Mesendoderm (in vitro differentiated cells): ENCODE results near the gene NMNAT3.

Experiments
- DNase-seq: peaks from one replicate; pipeline ENCODE4 v3.0.0; 2013
- H2AK5ac ChIP-seq: 2 replicates; pipeline ENCODE4 v1.6.1; 2013; ENCODE audit warnings: low read length, inconsistent platforms
- H2BK120ac ChIP-seq: 2 replicates; pipeline ENCODE4 v1.6.1; 2013; ENCODE audit warnings: low read depth, mild to moderate bottlenecking, low read length, moderate library complexity, mixed read lengths
- H2BK15ac ChIP-seq: replicated peaks from 2 replicates; pipeline ENCODE4 v1.6.1; 2013; ENCODE audit warnings: low read depth, mild to moderate bottlenecking, moderate library complexity
- H2BK5ac ChIP-seq: 2 replicates; pipeline ENCODE4 v1.6.1; 2013; ENCODE audit warnings: low read length, inconsistent platforms
- H3K18ac ChIP-seq: 2 replicates; pipeline ENCODE4 v1.6.1; 2013; ENCODE audit warnings: mild to moderate bottlenecking, low read length, mixed read lengths
- H3K23ac ChIP-seq: one replicate; pipeline ENCODE4 v1.6.1; 2013; ENCODE audit warnings: low read length
- H3K27ac ChIP-seq: 2 replicates; pipeline ENCODE4 v1.5.1; 2013; ENCODE audit warnings: low read depth, mild to moderate bottlenecking, inconsistent platforms, low read length, moderate library complexity
- H3K27me3 ChIP-seq: 2 replicates; pipeline ENCODE4 v1.6.1; 2013; ENCODE audit warnings: low read length, control low read depth, mild to moderate bottlenecking, inconsistent platforms; ENCODE audit not compliant: insufficient read depth, poor library complexity
- H3K36me3 ChIP-seq: 2 replicates; pipeline ENCODE4 v1.6.1; 2013; ENCODE audit warnings: low read length, inconsistent platforms; ENCODE audit not compliant: control insufficient read depth, insufficient read depth
- H3K4ac ChIP-seq: one replicate; pipeline ENCODE4 v1.6.1; 2013; ENCODE audit warnings: low read depth, mild to moderate bottlenecking, low read length, moderate library complexity
- H3K4me1 ChIP-seq: 2 replicates; pipeline ENCODE4 v1.6.1; 2013; ENCODE audit warnings: low read depth, low read length, inconsistent platforms; ENCODE audit not compliant: control insufficient read depth
- H3K4me2 ChIP-seq: 2 replicates; pipeline ENCODE4 v1.6.1; 2013; ENCODE audit warnings: low read length
- H3K4me3 ChIP-seq: 2 replicates; pipeline ENCODE4 v1.5.1; 2013; ENCODE audit warnings: mild to moderate bottlenecking, low read length
- H3K56ac ChIP-seq: one replicate; pipeline ENCODE4 v1.6.1; 2013; ENCODE audit warnings: low read length
- H3K79me1 ChIP-seq: 2 replicates; pipeline ENCODE4 v1.6.1; 2013; ENCODE audit warnings: low read length, inconsistent platforms
- H3K79me2 ChIP-seq: 2 replicates; pipeline ENCODE4 v1.6.1; 2013; ENCODE audit warnings: mild to moderate bottlenecking, low read length; ENCODE audit not compliant: control insufficient read depth, insufficient read depth
- H3K9ac ChIP-seq: 2 replicates; pipeline ENCODE4 v1.6.1; 2013; ENCODE audit warnings: low read length, inconsistent platforms
- H4K5ac ChIP-seq: one replicate; pipeline ENCODE4 v1.6.1; 2013; ENCODE audit warnings: low read length
- H4K8ac ChIP-seq: one replicate; pipeline ENCODE4 v1.6.1; 2013; ENCODE audit warnings: low read depth, mild to moderate bottlenecking, control low read depth, low read length, moderate library complexity
- WGBS: extraction: QIAGEN DNeasy Blood & Tissue Kit; methylation state at CpG from one replicate; pipeline ENCODE4 v1.1.7; 2013; ENCODE audit warnings: low lambda C conversion rate, missing lambda C conversion rate; ENCODE audit not compliant: insufficient coverage; ENCODE audit errors: extremely low coverage; 5-methylcytosine and 5-hydroxymethylcytosine counted together

Gene NMNAT3

GRCh38 chr3:139715166-139715565 is 37.4 kb upstream of the NMNAT3 start:
- Histone ChIP-seq H2AK5ac (no peak overlapping the region), H3K18ac (no peak overlapping the region), H3K4ac (no peak overlapping the region), H3K79me1 (no peaks in the 10 kb centered on the region), H3K27ac (no peak overlapping the region), H3K4me2 (no peak overlapping the region), H3K9ac (no peak overlapping the region), H4K8ac (no peak overlapping the region), H3K4me1 (no peaks in the 10 kb centered on the region), H3K27me3 (no peaks in the 10 kb centered on the region), H4K5ac (no peak overlapping the region), H3K4me3 (no peak overlapping the region), H2BK120ac (no peak overlapping the region), H3K79me2 (no peaks in the 10 kb centered on the region), H3K23ac (no peak overlapping the region), H2BK15ac (no peak overlapping the region), H3K36me3 (no peaks in the 10 kb centered on the region), H2BK5ac (no peak overlapping the region), H3K56ac (no peak overlapping the region)
- no peak for DNase-seq
- WGBS, result no CpG with 5 or more reads among the region's 2 CpGs

- Histone ChIP-seq H3K27me3 (no peaks in the 10 kb centered on the region), H3K9ac (no peak overlapping the region), H3K79me2 (no peaks in the 10 kb centered on the region), H3K4me2 (no peak overlapping the region), H3K4me1 (no peaks in the 10 kb centered on the region), H4K8ac (no peak overlapping the region), H2BK15ac (no peak overlapping the region), H4K5ac (no peak overlapping the region), H3K4ac (no peak overlapping the region), H3K18ac (no peak overlapping the region), H2AK5ac (no peak overlapping the region), H3K36me3 (no peaks in the 10 kb centered on the region), H3K79me1 (no peaks in the 10 kb centered on the region), H2BK120ac (no peak overlapping the region), H3K56ac (no peak overlapping the region), H3K27ac (no peak overlapping the region), H3K23ac (no peak overlapping the region), H2BK5ac (no peak overlapping the region), H3K4me3 (no peak overlapping the region)
- no CpG with 5 or more reads among the region's 3 CpGs for WGBS
- no peak for DNase-seq
Observed at GRCh38 chr3:139710212-139710611, 32.4 kb upstream of the NMNAT3 start.

GRCh38 chr3:139705631-139706030 is 27.9 kb upstream of the NMNAT3 start:
- H2BK15ac ChIP-seq, result no peak overlapping the region
- no peak overlapping the region for H3K23ac ChIP-seq
- H4K5ac ChIP-seq, result no peak overlapping the region
- no peak overlapping the region for H3K27ac ChIP-seq
- H4K8ac ChIP-seq, result no peak overlapping the region
- no peaks in the 10 kb centered on the region for H3K27me3 ChIP-seq
- DNase-seq, result no peak
- H3K4ac ChIP-seq, result no peak overlapping the region
- H2AK5ac ChIP-seq, result no peak overlapping the region
- H3K4me2 ChIP-seq, result no peak overlapping the region
- H3K79me1 ChIP-seq, result no peaks in the 10 kb centered on the region
- H3K4me1 ChIP-seq, result no peaks in the 10 kb centered on the region
- no CpG with 5 or more reads among the region's 3 CpGs for WGBS
- H2BK120ac ChIP-seq, result no peak overlapping the region
- no peak overlapping the region for H3K4me3 ChIP-seq
- H3K36me3 ChIP-seq, result no peaks in the 10 kb centered on the region
- H3K9ac ChIP-seq, result no peak overlapping the region
- no peaks in the 10 kb centered on the region for H3K79me2 ChIP-seq
- H3K56ac ChIP-seq, result no peak overlapping the region
- no peak overlapping the region for H2BK5ac ChIP-seq
- no peak overlapping the region for H3K18ac ChIP-seq

GRCh38 chr3:139696314-139696604 is 18.5 kb upstream of the NMNAT3 start:
- Histone ChIP-seq H3K79me1 (no peaks in the 10 kb centered on the region), H3K36me3 (no peaks in the 10 kb centered on the region), H3K27ac (no peak overlapping the region), H3K27me3 (no peaks in the 10 kb centered on the region), H3K4me2 (no peak overlapping the region), H3K4me3 (no peak overlapping the region), H2AK5ac (no peak overlapping the region), H3K23ac (no peak overlapping the region), H4K8ac (no peak overlapping the region), H3K4me1 (no peaks in the 10 kb centered on the region), H2BK5ac (no peak overlapping the region), H3K9ac (no peak overlapping the region), H3K79me2 (no peaks in the 10 kb centered on the region), H3K4ac (no peak overlapping the region), H3K56ac (no peak overlapping the region), H2BK120ac (no peak overlapping the region), H3K18ac (no peak overlapping the region), H4K5ac (no peak overlapping the region), H2BK15ac (no peak overlapping the region)
- no CpG with 5 or more reads among the region's 2 CpGs for WGBS
- no peak for DNase-seq

- H3K4me2 ChIP-seq, result no peak overlapping the region
- H3K4me3 ChIP-seq, result no peak overlapping the region
- H4K5ac ChIP-seq, result no peak overlapping the region
- H3K36me3 ChIP-seq, result no peaks in the 10 kb centered on the region
- no peak for DNase-seq
- no peaks in the 10 kb centered on the region for H3K27me3 ChIP-seq
- H3K79me2 ChIP-seq, result no peaks in the 10 kb centered on the region
- no peak overlapping the region for H2BK120ac ChIP-seq
- H2BK5ac ChIP-seq, result no peak overlapping the region
- no peak overlapping the region for H3K56ac ChIP-seq
- H3K4me1 ChIP-seq, result no peaks in the 10 kb centered on the region
- no peak overlapping the region for H2AK5ac ChIP-seq
- H3K23ac ChIP-seq, result no peak overlapping the region
- H4K8ac ChIP-seq, result no peak overlapping the region
- no peak overlapping the region for H3K18ac ChIP-seq
- no peak overlapping the region for H3K4ac ChIP-seq
- no peaks in the 10 kb centered on the region for H3K79me1 ChIP-seq
- no peak overlapping the region for H3K27ac ChIP-seq
- H2BK15ac ChIP-seq, result no peak overlapping the region
- WGBS, result no CpG with 5 or more reads among the region's 6 CpGs
- H3K9ac ChIP-seq, result no peak overlapping the region
Observed at GRCh38 chr3:139695426-139696313, 17.9 kb upstream of the NMNAT3 start.

GRCh38 chr3:139695007-139695406 is 17.2 kb upstream of the NMNAT3 start:
- H3K79me2 ChIP-seq, result no peaks in the 10 kb centered on the region
- H3K27ac ChIP-seq, result no peak overlapping the region
- H2BK120ac ChIP-seq, result no peak overlapping the region
- WGBS, result no CpG with 5 or more reads among the region's 3 CpGs
- H3K18ac ChIP-seq, result no peak overlapping the region
- no peak overlapping the region for H3K9ac ChIP-seq
- no peak overlapping the region for H3K4ac ChIP-seq
- no peak overlapping the region for H3K4me3 ChIP-seq
- H3K4me1 ChIP-seq, result no peaks in the 10 kb centered on the region
- no peaks in the 10 kb centered on the region for H3K27me3 ChIP-seq
- H2AK5ac ChIP-seq, result no peak overlapping the region
- no peak overlapping the region for H3K23ac ChIP-seq
- H3K79me1 ChIP-seq, result no peaks in the 10 kb centered on the region
- DNase-seq, result no peak
- H2BK15ac ChIP-seq, result no peak overlapping the region
- no peaks in the 10 kb centered on the region for H3K36me3 ChIP-seq
- H4K8ac ChIP-seq, result no peak overlapping the region
- H3K4me2 ChIP-seq, result no peak overlapping the region
- no peak overlapping the region for H4K5ac ChIP-seq
- H3K56ac ChIP-seq, result no peak overlapping the region
- no peak overlapping the region for H2BK5ac ChIP-seq
